Stomach (tissue), 9 donors: ENCODE measurements around the gene TPCN1. TPM values are rescaled to one million over a fixed set of nuclear protein-coding genes. Genes with fewer than 3 reads are reported as not detected.
A peak's percentile ranks its signal among the peaks of the same experiment; 100 is the strongest.

ENCODE experiments used
- DNase-seq, 2 donors: peaks; one replicate each; pipeline versions ENCODE4 v3.0.0 to v3.0.0-alpha.2; 2013 to 2019
- H3K27ac ChIP-seq, 5 donors: fragments of 200-600 bp in 4 of 5; sonication (generic) in 4 of 5; one replicate each; pipeline ENCODE4 v1.5.1; 2013 to 2019; ENCODE audit warnings: mild to moderate bottlenecking in 1 of 5, moderate library complexity in 1 of 5
- H3K27me3 ChIP-seq, 3 donors: fragments of 200-600 bp; sonication (generic); one replicate each; pipeline ENCODE4 v1.5.1; 2017 to 2019; ENCODE audit warnings: mixed run types in 1 of 3
- H3K36me3 ChIP-seq, 4 donors: fragments of 200-600 bp; sonication (generic); 1 replicate in 3 of 4; 2 replicates in 1 of 4; pipeline ENCODE4 v1.5.1; 2016 to 2019
- H3K4me1 ChIP-seq, 4 donors: fragments of 200-600 bp; sonication (generic); one replicate each; pipeline ENCODE4 v1.5.1; 2016 to 2019
- H3K4me3 ChIP-seq, 4 donors: fragments of 200-600 bp; sonication (generic) in 3 of 4; one replicate each; pipeline ENCODE4 v1.5.1; 2016 to 2019; ENCODE audit warnings: mild to moderate bottlenecking in 1 of 4
- H3K9me3 ChIP-seq, 4 donors: fragments of 200-600 bp; sonication (generic); one replicate each; pipeline ENCODE4 v1.5.1; 2016 to 2019
- CTCF ChIP-seq, 7 experiments: fragments of 450-650 bp in 4 of 7; fragments of 200-600 bp in 3 of 7; sonication (generic) in 3 of 7; IDR thresholded peaks; one replicate each; pipeline ENCODE4 v1.5.1; 2016 to 2019; ENCODE audit warnings: antibody characterized with exemption in 7 of 7, control low read depth in 2 of 7, mild to moderate bottlenecking in 1 of 7
- EP300 ChIP-seq: sonication (generic); formaldehyde crosslinking; IDR thresholded peaks from one replicate; pipeline ENCODE4 v1.6.1; 2017; ENCODE audit warnings: antibody characterized with exemption
- POLR2A ChIP-seq, 4 donors: fragments of 450-650 bp; IDR thresholded peaks; one replicate each; pipeline ENCODE4 v1.6.1; 2016; ENCODE audit warnings: antibody characterized with exemption in 4 of 4, control low read depth in 2 of 4, mild to moderate bottlenecking in 1 of 4, moderate library complexity in 1 of 4
- POLR2AphosphoS5 ChIP-seq, 3 donors: sonication (generic); formaldehyde crosslinking; IDR thresholded peaks; one replicate each; pipeline ENCODE4 v1.6.1; 2016; ENCODE audit warnings: antibody characterized with exemption in 3 of 3
- WGBS, 5 donors: extraction: QIAGEN DNeasy Blood & Tissue Kit in 3 of 5; methylation state at CpG; one replicate each; pipeline versions ENCODE4 v1.1.5 to v1.1.7; 2013 to 2018; 5-methylcytosine and 5-hydroxymethylcytosine counted together
- intact Hi-C: fragments of 100-400 bp; cut with DNase I; formaldehyde crosslinking; loops from one replicate; pipeline ENCODE4 v1.15.1; 2023; ENCODE audit warnings: low total_unique reads
- polyA plus RNA-seq, 3 donors: library from polyadenylated mRNA; stranded (reverse); fragments of 200-250 nt; gene quantifications; one replicate each; pipeline ENCODE4 v1.2.3, GENCODE V29; 2013
- total RNA-seq, 5 donors: library from RNA; depleted of rRNA; stranded (reverse); fragments of >200 nt; gene quantifications; one replicate each; pipeline versions ENCODE4 v1.1.0 to v1.2.3, GENCODE V29; 2014 to 2016
- donor health status: healthy with polysubstance abuse.
- donor health status: Bipolar disorder and iron deficiency.
- donor health status: healthy.

The TPCN1 gene
- total and polyA plus RNA-seq, 8 donors, result 5.8 to 78.2 (median 30.2) TPM

GRCh38 chr12:113248842-113249435, 27.7 kb downstream of the TPCN1 start:
- Histone ChIP-seq H3K27me3 (no peaks in the 10 kb centered on the region), H3K9me3 (peaks cover 0 to 9% (median 3%) of the 10 kb centered on the region in 4 donors), H3K4me3 (no peak overlapping the region), H3K27ac (peak overlapping the region in 1 of 5 donors; percentile 83), H3K4me1 (peaks cover 34 to 44% (median 36%) of the 10 kb centered on the region in 4 donors), H3K36me3 (peaks cover 7 to 55% (median 40%) of the 10 kb centered on the region in 4 donors)
- 91 to 97% (median 94%) methylated on average over 10 to 11 of the region's 11 CpGs for WGBS, 5 donors
- intact Hi-C loops, result no loop called here
- DNase-seq, result no peak
- TF ChIP-seq EP300 (no peak), CTCF (IDR thresholded peaks at IDR 0.05) (no peak), POLR2AphosphoS5 (IDR thresholded peaks at IDR 0.05) (no peak), POLR2A (IDR thresholded peaks at IDR 0.05) (no peak)

- TF ChIP-seq POLR2A (IDR thresholded peaks at IDR 0.05), result no peak
- TF ChIP-seq EP300, result no peak
- H3K27ac ChIP-seq, result no peak overlapping the region
- H3K4me1 ChIP-seq, result peaks cover 28 to 38% (median 30%) of the 10 kb centered on the region in 4 donors
- intact Hi-C loops, result no loop called here
- 92 to 93% (median 93%) methylated on average over 12 of the region's 12 CpGs for WGBS, 5 donors
- peaks cover 0 to 9% (median 3%) of the 10 kb centered on the region in 4 donors for H3K9me3 ChIP-seq
- H3K4me3 ChIP-seq, result no peak overlapping the region
- no peak for DNase-seq
- H3K36me3 ChIP-seq, result peaks cover 7 to 55% (median 40%) of the 10 kb centered on the region in 4 donors
- no peaks in the 10 kb centered on the region for H3K27me3 ChIP-seq
Observed at GRCh38 chr12:113249546-113249945, 28.3 kb downstream of the TPCN1 start.

- Histone ChIP-seq H3K9me3 (peaks cover 0 to 9% (median 3%) of the 10 kb centered on the region in 4 donors), H3K4me1 (peaks cover 23 to 33% (median 25%) of the 10 kb centered on the region in 4 donors), H3K27ac (no peak overlapping the region), H3K36me3 (peaks cover 7 to 55% (median 40%) of the 10 kb centered on the region in 4 donors), H3K27me3 (no peaks in the 10 kb centered on the region), H3K4me3 (no peak overlapping the region)
- intact Hi-C loops, result no loop called here
- no peak for TF ChIP-seq EP300
- no peak for TF ChIP-seq POLR2AphosphoS5 (IDR thresholded peaks at IDR 0.05)
- no peak for TF ChIP-seq POLR2A (IDR thresholded peaks at IDR 0.05)
- no peak for TF ChIP-seq CTCF (IDR thresholded peaks at IDR 0.05)
- WGBS, 5 donors, result 89 to 97% (median 91%) methylated on average over 6 of the region's 6 CpGs
- DNase-seq, result no peak
Observed at GRCh38 chr12:113250045-113250444, 28.8 kb downstream of the TPCN1 start.

GRCh38 chr12:113251404-113252070, 30.3 kb downstream of the TPCN1 start:
- Histone ChIP-seq H3K27ac (no peak overlapping the region), H3K9me3 (peaks cover 0 to 9% (median 3%) of the 10 kb centered on the region in 4 donors), H3K4me3 (no peak overlapping the region), H3K4me1 (peaks cover 9 to 18% (median 10%) of the 10 kb centered on the region in 4 donors), H3K27me3 (no peaks in the 10 kb centered on the region), H3K36me3 (peaks cover 7 to 54% (median 40%) of the 10 kb centered on the region in 4 donors)
- TF ChIP-seq EP300 (no peak), POLR2A (IDR thresholded peaks at IDR 0.05) (no peak), CTCF (IDR thresholded peaks at IDR 0.05) (no peak)
- DNase-seq, result no peak
- 95 to 98% (median 96%) methylated on average over 16 of the region's 16 CpGs for WGBS, 5 donors
- intact Hi-C loops, result no loop called here

GRCh38 chr12:113252494-113252893, 31.2 kb downstream of the TPCN1 start:
- Histone ChIP-seq H3K4me3 (no peak overlapping the region), H3K4me1 (peaks cover 0 to 8% (median under 1%) of the 10 kb centered on the region in 4 donors), H3K27ac (no peak overlapping the region), H3K27me3 (no peaks in the 10 kb centered on the region), H3K36me3 (peaks cover 7 to 47% (median 37%) of the 10 kb centered on the region in 4 donors), H3K9me3 (peaks cover 0 to 9% (median 3%) of the 10 kb centered on the region in 4 donors)
- no peak for DNase-seq
- intact Hi-C loops, result no loop called here
- TF ChIP-seq EP300 (no peak), CTCF (IDR thresholded peaks at IDR 0.05) (no peak), POLR2A (IDR thresholded peaks at IDR 0.05) (no peak), POLR2AphosphoS5 (IDR thresholded peaks at IDR 0.05) (no peak)
- WGBS, 5 donors, result 85 to 94% (median 89%) methylated on average over 10 of the region's 10 CpGs
